Measurements from ENCODE around the gene NRAP.

Gene NRAP

DNA sequence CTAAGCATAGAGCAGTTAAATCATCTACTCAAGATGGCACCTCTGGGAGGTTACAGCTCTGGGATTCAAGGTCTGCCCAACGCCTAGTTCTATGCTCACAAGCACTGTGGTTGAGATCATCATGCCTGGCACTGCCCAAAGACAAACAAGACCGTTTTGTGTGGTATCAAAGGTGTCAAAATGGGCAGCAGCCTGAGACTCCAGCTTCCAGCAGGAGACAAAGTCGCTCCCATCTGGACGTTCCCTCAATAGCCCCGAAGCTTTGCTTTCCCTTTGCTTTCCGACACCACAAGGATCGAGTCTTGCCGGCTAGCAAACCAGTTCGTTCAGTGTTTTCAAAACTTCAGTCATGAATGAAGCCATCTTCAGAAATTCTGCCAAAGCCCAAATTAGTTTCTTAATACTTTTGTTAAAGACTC is 105.9 kb downstream of the NRAP start:
- DNase-seq: no peak

DNA sequence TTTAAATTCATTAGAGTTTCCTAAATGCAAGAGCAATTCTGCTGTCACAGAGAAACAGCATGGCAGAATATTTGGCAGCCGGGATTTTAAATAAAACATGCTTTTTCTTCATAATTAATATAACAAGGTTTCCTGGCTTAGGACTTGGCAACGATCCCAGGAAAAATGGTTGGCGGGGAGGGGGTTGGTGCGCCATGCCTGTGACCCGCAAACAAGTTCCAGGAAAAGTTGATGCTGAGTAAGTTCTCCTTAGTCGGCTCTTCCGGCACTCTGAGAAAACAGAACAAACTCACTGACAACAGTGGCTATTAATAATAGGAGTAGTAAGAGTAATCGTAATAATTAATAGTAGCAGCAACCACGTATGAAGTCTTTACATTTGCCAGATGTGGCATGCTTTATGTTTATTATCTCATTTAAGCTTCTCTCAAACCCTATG is 106.4 kb downstream of the NRAP start:
- no peak for DNase-seq

DNA sequence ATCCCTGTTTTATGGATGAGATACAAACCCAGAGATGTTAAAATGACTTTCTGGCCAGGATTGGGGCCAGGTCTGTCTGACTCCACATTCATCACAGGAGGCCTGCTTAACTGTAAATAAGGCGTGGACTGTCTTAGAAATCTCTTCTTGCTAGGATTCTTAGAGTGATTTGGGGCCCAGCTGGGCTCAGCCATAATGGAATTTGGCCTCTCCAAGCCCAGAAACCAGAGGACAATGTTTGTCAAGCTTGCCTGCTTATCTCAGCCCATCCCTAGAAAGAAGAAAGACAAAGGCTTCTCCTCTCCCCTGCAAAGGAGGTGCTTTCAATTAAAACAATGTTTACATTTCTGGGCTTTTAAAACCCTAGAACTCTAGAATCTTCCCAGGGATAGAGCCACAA is 108.1 kb downstream of the NRAP start:
- no peak for DNase-seq

DNA sequence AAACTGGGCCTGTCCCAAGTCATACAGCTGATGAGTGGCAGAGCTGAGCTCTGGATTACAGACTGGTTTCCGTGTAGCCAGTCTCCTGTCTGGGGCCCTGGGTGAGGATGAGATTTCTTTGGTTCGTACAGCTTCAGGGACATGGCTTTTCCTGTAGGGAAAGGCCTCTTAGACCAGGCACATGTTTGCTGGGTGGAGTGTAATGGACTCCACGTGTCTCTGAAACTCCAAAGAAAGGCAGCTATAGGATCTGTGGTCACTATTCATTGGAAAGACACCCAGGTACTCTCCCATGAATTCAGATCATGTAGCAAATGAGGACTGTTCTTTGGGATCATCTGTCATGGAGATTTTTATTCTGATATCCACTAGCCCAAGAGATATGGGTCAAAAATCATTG is 108.6 kb downstream of the NRAP start:
- DNase-seq: no peak

DNA sequence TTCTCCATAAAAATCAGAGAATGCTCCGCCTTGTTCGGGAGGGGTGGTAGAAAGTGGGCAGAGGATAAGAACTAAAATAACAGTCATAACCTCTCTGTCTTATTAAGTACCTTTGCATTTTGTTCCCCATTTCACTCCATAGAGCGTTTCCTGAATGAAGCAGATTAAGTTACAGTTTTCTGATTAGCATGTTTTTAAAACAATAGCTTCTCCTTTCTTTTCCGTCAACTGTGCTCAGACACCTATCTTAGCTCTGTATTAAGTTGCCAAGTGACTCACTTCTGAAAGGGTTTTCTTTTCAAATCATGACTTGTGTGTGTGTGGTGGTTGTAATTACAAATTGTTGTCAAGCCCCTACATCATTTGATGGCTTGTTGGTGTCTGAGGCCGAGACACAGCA is 109.6 kb downstream of the NRAP start:
- DNase-seq: no peak

DNA sequence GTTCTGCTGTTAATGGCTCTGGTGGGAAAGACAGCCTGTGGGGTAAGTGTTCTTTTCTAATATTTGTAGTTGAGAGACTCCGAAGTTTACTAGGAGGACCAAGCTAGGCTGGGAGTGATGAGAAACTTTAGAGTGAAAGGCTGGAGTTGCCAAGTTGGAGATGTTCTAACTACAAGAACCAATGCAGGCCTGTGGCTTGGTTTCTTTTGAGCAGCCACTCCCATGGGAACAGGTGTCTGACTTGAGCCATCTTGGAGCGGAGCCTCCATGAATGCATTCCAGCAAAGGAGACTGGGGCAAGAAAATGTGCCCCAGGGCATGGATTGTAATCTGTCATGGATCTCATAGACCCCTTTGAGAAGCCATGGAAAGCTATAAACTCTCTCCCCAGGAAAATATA is 110.7 kb downstream of the NRAP start:
- no peak for DNase-seq

DNA sequence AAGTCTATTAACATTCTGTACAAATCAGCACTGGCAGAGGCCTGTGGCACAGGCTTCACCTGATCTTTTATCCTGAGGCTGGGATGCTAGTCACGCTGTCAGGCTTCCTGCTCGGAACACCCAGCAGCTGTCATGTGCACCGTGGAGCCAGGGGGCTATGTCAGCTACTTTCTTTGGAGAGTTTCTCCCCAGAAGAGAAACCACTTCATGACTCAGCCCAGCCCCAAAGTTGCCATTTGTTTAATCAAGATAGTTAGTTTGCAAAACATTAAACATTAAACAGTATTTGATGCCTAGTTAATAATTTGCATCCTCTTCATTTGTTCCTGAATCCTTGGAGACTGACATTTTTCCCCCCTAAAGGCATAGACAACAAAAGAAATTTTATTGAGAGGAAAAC is 111.1 kb downstream of the NRAP start, which contains the start of gene HABP2:
HABP2 (plus strand) TSS at position 353 of the 400 bp plus-strand sequence. CDS start 69 bp downstream, outside the sequence.
- no peak for DNase-seq

DNA sequence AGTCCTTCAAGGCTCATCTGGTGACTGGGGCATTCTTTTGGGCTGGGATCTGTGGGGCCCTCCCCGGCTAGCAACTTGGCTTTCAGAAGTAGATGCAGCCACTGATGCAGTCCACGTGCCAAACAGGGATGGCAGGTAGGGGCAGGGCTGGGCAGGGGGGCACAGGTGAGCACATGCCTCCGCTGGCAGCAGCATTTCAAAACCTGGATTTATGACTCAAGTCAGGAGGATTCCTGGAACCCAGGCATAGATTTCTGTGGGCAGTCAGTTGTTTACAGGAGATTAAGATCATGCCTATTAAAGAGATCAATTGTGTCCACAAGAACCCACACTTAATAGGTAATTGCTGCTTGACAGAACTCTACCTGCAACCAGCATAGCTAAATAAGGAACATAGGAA is 111.8 kb downstream of the NRAP start:
- DNase-seq: no peak

DNA sequence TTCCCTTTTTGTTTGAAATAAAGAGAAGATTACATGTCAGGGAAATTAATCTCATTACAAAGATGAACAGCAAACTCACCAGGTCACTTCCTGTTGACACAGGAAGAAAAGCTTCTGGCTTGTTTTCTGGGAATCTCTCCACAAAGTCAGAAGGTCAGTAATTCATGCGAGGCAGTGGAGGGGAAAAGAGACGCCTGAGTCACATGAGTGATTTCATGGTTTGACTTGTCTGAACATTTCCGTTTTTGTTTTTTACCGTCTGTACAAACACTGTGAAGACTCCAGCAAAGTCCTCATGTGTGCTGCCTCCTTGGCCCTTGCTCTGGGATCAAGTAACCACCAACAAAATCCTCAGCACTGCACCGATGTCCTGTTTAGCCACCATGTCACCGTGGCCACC is 113.5 kb downstream of the NRAP start:
- no peak for DNase-seq

DNA sequence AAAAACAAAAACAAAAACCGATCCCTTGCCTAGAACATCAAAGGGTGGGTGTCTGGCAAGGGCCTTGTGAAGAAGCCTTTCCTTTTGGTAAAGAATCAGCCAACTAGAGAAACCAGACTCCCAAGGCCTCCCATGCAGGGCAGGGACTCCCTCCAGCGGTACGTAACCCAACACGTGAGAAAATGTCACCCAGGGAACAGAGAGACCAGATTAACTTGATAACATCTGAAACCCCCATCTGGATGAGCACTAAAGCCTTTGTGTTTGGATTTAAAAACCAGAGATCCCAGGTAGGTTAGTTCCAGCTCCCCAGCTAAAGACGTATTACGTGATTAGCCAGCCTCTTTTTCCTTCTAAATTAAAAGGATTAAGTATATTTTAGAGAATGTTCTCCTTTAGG is 114.0 kb downstream of the NRAP start:
- no peak for DNase-seq

DNA sequence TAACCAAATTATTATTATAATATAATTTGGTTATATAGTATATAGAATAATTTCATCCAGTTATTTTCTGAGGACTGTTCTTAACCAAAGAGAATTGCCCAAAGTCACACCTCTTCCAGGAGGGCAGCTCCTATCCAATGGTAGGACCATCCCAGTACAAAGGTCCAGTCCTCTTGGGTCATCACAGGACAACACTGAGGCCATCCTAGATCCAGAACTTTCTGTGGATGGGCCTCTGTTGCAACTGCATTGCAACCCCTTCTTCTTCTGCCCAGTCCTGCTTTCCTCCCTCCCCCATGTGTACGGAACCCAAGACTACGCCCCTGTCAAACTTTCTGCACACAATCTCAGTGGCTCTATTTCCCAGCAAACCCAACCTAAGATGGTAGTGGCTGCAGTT is 116.4 kb downstream of the NRAP start:
- no peak for DNase-seq

DNA sequence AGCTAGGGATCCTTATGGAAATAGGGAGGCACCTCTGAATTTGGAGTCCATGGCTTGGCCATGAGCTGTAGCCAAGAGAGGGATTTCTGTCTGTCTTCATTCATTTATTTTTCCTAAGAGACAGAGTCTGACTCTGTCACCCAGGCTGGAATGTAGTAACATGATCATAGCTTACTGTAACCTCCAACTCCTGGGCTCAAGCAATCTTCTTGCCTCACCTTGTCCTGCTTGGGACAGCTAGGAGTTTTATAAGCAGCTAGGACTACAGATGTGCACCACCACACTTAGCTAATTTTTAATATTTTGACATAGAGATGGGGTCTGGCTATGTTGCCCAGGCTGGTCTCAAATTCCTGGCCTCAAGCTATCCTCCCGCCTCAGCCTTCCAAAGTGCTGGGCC is 119.4 kb downstream of the NRAP start:
- no peak for DNase-seq

DNA sequence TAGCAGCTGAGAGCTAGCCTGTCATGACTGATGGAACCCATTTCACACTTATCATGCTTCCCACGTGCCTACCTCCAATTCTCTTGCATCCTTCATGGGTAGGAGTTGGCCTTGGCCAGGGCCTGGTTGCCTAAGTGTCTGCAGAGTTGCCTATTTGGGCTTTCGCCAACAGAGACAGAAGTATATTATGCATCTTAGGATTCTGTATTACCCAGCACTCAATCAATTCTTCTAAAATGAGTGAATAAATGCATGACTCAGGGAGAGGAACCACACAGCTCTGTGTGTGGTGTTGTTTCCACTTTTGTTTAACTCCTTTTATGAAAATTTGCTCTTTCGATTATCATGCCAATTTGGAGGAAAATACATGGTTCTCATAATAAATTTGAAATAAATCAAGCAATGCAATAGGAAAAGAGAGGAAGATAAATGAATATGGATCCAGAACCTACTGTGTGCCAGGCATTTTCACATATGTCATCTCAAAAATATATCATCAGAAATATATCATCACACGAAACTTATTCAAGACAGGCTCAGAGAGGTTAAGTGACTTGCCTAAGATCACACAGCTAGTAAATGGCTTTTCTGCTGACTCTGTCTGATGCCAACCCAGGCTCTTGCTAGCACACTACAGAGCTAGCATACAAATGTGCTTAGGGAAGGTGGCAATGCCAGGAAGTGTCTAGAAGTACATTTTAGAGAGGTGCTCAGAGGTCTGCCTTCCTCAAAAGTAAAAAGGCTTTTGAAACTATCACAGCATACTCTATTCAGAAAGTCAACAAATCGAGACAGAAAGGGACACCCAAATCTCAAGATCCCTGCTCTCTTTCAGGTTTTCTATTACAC is 120.5 kb downstream of the NRAP start:
- no peak for DNase-seq

DNA sequence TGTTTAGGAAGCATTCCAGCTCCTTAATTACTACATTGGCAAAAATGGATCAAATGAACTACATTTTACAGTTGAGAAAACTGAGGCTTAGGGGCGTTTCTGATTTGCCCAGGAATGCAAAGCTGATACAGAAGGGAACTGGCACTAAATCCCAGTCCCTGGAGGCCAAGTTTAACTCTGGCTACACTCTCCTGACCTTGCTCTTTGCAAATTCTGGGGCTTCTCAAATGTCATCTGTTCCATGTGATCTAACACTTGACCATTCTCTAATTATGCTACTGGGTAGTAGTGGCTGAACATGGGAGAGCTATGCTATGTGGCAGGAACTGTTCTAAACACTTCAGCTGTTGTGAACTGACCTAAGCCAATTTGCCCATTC is 122.3 kb downstream of the NRAP start:
- DNase-seq: no peak

DNA sequence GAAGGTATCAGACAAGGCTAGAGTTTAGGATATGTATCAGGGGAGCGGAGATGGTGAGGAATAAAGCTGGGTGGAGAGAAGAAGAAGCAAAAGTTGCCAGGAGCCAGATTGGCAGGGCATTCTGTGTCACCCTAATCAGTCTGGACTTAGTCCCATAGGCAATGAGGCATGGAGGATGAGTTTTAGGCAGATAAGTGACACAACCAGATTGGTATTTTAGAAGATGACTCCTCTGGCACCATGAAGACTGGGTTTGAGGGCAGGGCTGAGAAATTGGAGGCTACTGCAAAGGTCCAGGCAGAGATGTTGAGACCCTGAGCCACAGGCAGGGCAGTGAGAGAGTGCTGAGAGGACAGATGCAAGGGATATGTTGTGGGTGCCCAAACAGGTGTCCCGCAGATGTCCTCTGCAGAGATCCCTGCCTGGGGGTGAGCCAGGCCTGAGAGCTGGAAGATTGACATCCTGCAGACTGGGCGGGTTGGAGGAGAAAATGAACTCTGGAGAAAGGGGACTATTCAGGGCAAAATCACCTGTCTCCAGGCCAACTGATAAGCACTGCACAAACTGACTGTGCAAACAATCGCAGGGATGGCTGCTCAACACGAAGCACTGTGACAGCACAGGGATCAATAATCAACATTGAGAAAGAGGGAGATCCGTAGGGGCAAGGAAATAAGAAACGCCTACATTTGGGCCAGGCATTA is 122.8 kb downstream of the NRAP start:
- DNase-seq: no peak

DNA sequence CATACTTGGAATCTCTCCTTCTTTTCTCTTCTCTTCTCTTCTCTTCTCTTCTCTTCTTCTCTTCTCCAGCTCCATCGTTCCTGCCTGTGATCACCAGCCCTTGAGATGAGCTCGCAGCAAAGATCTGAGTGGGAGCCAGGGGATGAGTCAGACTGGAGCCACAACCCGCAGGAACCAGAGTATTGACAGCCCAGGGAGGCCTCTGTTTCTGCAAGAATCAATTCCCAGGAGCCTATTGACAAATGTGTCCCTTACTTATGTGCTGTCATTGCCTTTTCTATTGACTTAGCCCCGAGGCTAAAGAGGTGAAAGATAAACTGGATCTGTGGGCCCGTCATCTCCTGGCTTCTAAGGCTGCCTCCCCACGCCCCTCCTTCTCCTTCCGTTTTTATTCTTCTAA is 124.1 kb downstream of the NRAP start:
- no peak for DNase-seq
